OCI-LY1 (cell line): ENCODE measurements around the gene CHRNB4.

Experiments
- H2AFZ ChIP-seq: fragments of 200-600 bp; sonication (generic), shearing (Covaris generic); 2 replicates; pipeline ENCODE4 v1.6.0; 2014; ENCODE audit warnings: antibody characterized with exemption, mild to moderate bottlenecking, low read length
- H3F3A ChIP-seq: fragments of 200-600 bp; sonication (generic), shearing (Covaris generic); 2 replicates; pipeline ENCODE4 v1.6.0; 2014; ENCODE audit warnings: mild to moderate bottlenecking, antibody characterized with exemption, low read length, moderate library complexity; ENCODE audit not compliant: insufficient read depth
- H3K27ac ChIP-seq: fragments of 200-600 bp; sonication (generic); 2 replicates; pipeline ENCODE4 v1.5.1; 2014; ENCODE audit warnings: low read length, mixed run types, mild to moderate bottlenecking, low read depth; ENCODE audit not compliant: poor library complexity, severe bottlenecking
- H3K27me3 ChIP-seq: fragments of 200-600 bp; sonication (generic); 2 replicates; pipeline ENCODE4 v1.6.0; 2014; ENCODE audit warnings: antibody characterized with exemption, mild to moderate bottlenecking, low read length, moderate library complexity; ENCODE audit not compliant: insufficient read depth
- H3K36me3 ChIP-seq: fragments of 200-600 bp; sonication (generic); 2 replicates; pipeline ENCODE4 v1.6.1; 2014; ENCODE audit warnings: mild to moderate bottlenecking, antibody characterized with exemption, low read length, moderate library complexity, mixed read lengths; ENCODE audit not compliant: insufficient read depth
- H3K4me1 ChIP-seq: fragments of 200-600 bp; sonication (generic); 2 replicates; pipeline ENCODE4 v1.5.1; 2014; ENCODE audit warnings: mild to moderate bottlenecking, low read length, moderate library complexity; ENCODE audit not compliant: insufficient read depth, severe bottlenecking
- H3K4me2 ChIP-seq: fragments of 200-600 bp; sonication (generic), shearing (Covaris generic); 2 replicates; pipeline ENCODE4 v1.6.1; 2014; ENCODE audit warnings: low read length
- H3K4me3 ChIP-seq: fragments of 200-600 bp; sonication (generic); 2 replicates; pipeline ENCODE4 v1.5.1; 2014; ENCODE audit warnings: low read length, low read depth, mild to moderate bottlenecking, mixed read lengths; ENCODE audit not compliant: poor library complexity, severe bottlenecking
- H3K79me2 ChIP-seq: fragments of 200-600 bp; shearing (Covaris generic); 2 replicates; pipeline ENCODE4 v1.6.1; 2016; ENCODE audit warnings: mixed run types, low read length, mixed read lengths; ENCODE audit not compliant: insufficient read depth
- H3K9ac ChIP-seq: fragments of 200-600 bp; sonication (generic), shearing (Covaris generic); 2 replicates; pipeline ENCODE4 v1.6.1; 2014; ENCODE audit warnings: mild to moderate bottlenecking, low read length, mixed read lengths
- H3K9me2 ChIP-seq: fragments of 200-600 bp; sonication (generic), shearing (Covaris generic); 2 replicates; pipeline ENCODE4 v1.6.1; 2014; ENCODE audit warnings: low read depth, mild to moderate bottlenecking, low read length, mixed read lengths
- H3K9me3 ChIP-seq: fragments of 200-600 bp; shearing (Covaris generic); 2 replicates; pipeline ENCODE4 v1.6.1; 2014; ENCODE audit warnings: low read length, mixed read lengths
- H4K20me1 ChIP-seq: fragments of 200-600 bp; sonication (generic), shearing (Covaris generic); 2 replicates; pipeline ENCODE4 v1.6.0; 2016; ENCODE audit warnings: mild to moderate bottlenecking, low read length; ENCODE audit not compliant: insufficient read depth
- EZH2 ChIP-seq: fragments of 200-600 bp; sonication (generic), shearing (Covaris generic); IDR thresholded peaks from 2 replicates; pipeline ENCODE4 v1.8.0; 2017; ENCODE audit warnings: borderline replicate concordance, mixed run types, mild to moderate bottlenecking, antibody characterized with exemption, low read length, moderate library complexity, mixed read lengths
- TF ChIP-seq, protein P1 (sequence below): fragments of 200-600 bp; sonication (generic), shearing (Covaris generic); IDR thresholded peaks from 2 replicates; pipeline ENCODE4 v1.5.1; 2017; ENCODE audit warnings: mild to moderate bottlenecking, antibody characterized with exemption, low read length, moderate library complexity, mixed read lengths

The CHRNB4 gene

DNA sequence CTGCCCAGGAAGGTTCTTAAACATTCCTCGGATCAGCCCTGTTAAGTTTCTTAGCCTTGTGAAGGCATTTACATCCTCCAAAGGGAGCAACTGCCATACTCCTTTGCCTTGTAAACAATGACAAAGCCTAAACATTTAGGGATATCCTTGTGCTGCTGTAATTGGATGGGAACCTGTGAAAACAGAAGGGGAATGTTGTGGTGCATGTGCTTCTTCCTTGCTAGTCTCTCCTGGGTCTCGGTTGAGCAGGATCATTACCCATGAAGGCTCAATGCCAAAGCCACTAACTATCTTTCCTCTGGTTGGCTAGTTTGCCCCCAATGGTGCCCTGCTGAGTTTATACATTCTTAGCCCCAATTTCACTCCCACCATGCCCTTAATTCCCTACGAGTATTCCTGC, 37.5 kb downstream of the CHRNB4 start:
- no peaks in the 10 kb centered on the region for H3K9me3 ChIP-seq
- no peaks in the 10 kb centered on the region for H3K36me3 ChIP-seq
- no peak overlapping the region for H2AFZ ChIP-seq
- H3K9me2 ChIP-seq: no peaks in the 10 kb centered on the region
- no peaks in the 10 kb centered on the region; the same call in 1 of the 2 replicates for H3K27me3 ChIP-seq
- no peaks in the 10 kb centered on the region for H4K20me1 ChIP-seq
- no peak overlapping the region for H3K27ac ChIP-seq
- TF ChIP-seq, protein P1, sequence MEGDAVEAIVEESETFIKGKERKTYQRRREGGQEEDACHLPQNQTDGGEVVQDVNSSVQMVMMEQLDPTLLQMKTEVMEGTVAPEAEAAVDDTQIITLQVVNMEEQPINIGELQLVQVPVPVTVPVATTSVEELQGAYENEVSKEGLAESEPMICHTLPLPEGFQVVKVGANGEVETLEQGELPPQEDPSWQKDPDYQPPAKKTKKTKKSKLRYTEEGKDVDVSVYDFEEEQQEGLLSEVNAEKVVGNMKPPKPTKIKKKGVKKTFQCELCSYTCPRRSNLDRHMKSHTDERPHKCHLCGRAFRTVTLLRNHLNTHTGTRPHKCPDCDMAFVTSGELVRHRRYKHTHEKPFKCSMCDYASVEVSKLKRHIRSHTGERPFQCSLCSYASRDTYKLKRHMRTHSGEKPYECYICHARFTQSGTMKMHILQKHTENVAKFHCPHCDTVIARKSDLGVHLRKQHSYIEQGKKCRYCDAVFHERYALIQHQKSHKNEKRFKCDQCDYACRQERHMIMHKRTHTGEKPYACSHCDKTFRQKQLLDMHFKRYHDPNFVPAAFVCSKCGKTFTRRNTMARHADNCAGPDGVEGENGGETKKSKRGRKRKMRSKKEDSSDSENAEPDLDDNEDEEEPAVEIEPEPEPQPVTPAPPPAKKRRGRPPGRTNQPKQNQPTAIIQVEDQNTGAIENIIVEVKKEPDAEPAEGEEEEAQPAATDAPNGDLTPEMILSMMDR: no peak
- no peak for TF ChIP-seq EZH2
- H3K4me1 ChIP-seq: no peaks in the 10 kb centered on the region
- H3K4me3 ChIP-seq: no peak overlapping the region
- H3K9ac ChIP-seq: no peak overlapping the region
- no peaks in the 10 kb centered on the region for H3K79me2 ChIP-seq
- H3F3A ChIP-seq: no peaks in the 10 kb centered on the region
- no peak overlapping the region for H3K4me2 ChIP-seq

GRCh38 chr15:78599189-78599588, 41.8 kb downstream of the CHRNB4 start:
- no peak overlapping the region for H2AFZ ChIP-seq
- no peak overlapping the region for H3K27ac ChIP-seq
- H3K36me3 ChIP-seq: no peaks in the 10 kb centered on the region
- H3K4me3 ChIP-seq: no peak overlapping the region
- no peaks in the 10 kb centered on the region for H3K9me3 ChIP-seq
- H3K79me2 ChIP-seq: no peaks in the 10 kb centered on the region
- no peak overlapping the region for H3K4me2 ChIP-seq
- no peak overlapping the region for H3K9ac ChIP-seq
- no peaks in the 10 kb centered on the region for H3K9me2 ChIP-seq
- TF ChIP-seq, protein P1: no peak
- no peaks in the 10 kb centered on the region for H4K20me1 ChIP-seq
- H3F3A ChIP-seq: no peaks in the 10 kb centered on the region
- H3K27me3 ChIP-seq: peaks cover 8% of the 10 kb centered on the region; the same call in 1 of the 2 replicates
- no peaks in the 10 kb centered on the region for H3K4me1 ChIP-seq

GRCh38 chr15:78598348-78598747, 42.7 kb downstream of the CHRNB4 start:
- Histone ChIP-seq H3K4me2 (no peak overlapping the region), H3K36me3 (no peaks in the 10 kb centered on the region), H4K20me1 (no peaks in the 10 kb centered on the region), H3K4me1 (no peaks in the 10 kb centered on the region), H3F3A (no peaks in the 10 kb centered on the region), H3K79me2 (no peaks in the 10 kb centered on the region), H3K9me2 (no peaks in the 10 kb centered on the region), H3K9me3 (no peaks in the 10 kb centered on the region), H3K27me3 (peaks cover 8% of the 10 kb centered on the region; the same call in 1 of the 2 replicates), H3K9ac (no peak overlapping the region), H3K4me3 (no peak overlapping the region), H2AFZ (no peak overlapping the region), H3K27ac (no peak overlapping the region)
- TF ChIP-seq, protein P1: no peak
- no peak for TF ChIP-seq EZH2
